ENCODE results near the gene MATCAP1. TPM values are rescaled to one million over a fixed set of nuclear protein-coding genes. Genes with fewer than 3 reads are reported as not detected.
A peak's percentile ranks its signal among the peaks of the same experiment; 100 is the strongest.

Gene MATCAP1
- total RNA-seq, 1 donor from 2014 or later: 29.0 TPM

DNA sequence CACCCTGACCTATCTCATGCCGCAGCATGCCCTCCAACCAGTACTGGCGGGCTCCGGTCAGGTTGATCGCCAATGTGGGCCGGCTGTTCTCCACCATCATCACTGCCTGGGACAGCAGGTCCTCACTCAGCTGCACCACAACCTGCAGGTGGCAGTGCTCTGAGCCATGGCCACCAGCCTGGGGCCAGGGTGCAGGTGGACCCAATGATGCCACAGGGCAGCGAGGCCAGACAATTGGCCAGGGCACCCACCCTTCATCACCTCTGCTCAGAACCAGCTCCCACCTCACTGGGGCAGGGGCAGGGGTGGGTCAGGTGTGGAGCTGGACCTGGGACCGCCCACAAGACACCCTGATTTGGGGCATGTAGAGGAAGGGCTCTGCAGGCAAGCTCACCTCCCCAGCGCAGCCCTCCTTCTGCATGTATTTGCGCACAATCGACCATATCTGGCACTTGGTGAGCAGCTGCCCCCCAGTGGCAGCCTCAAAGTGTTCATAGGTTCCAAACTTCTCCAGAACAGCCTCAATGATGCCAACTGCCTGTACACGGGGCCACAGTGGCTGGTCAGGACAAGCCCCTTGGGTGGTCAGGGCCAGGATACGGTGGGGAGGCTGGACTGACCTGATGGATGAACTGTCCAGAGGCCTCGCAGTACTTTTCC is 4.2 kb downstream of the MATCAP1 start:
- no peak for ATAC-seq
- TF ChIP-seq, protein P1, sequence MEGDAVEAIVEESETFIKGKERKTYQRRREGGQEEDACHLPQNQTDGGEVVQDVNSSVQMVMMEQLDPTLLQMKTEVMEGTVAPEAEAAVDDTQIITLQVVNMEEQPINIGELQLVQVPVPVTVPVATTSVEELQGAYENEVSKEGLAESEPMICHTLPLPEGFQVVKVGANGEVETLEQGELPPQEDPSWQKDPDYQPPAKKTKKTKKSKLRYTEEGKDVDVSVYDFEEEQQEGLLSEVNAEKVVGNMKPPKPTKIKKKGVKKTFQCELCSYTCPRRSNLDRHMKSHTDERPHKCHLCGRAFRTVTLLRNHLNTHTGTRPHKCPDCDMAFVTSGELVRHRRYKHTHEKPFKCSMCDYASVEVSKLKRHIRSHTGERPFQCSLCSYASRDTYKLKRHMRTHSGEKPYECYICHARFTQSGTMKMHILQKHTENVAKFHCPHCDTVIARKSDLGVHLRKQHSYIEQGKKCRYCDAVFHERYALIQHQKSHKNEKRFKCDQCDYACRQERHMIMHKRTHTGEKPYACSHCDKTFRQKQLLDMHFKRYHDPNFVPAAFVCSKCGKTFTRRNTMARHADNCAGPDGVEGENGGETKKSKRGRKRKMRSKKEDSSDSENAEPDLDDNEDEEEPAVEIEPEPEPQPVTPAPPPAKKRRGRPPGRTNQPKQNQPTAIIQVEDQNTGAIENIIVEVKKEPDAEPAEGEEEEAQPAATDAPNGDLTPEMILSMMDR (IDR thresholded peaks at IDR 0.05): no peak
- Histone ChIP-seq H3K36me3 (peaks cover 7% of the 10 kb centered on the region), H3K27ac (no peak overlapping the region), H3K4me3 (no peak overlapping the region), H3K27me3 (ENCODE audit: low read depth) (no peaks in the 10 kb centered on the region), H3K4me1 (peaks cover 65% of the 10 kb centered on the region), H3K9me3 (no peaks in the 10 kb centered on the region)
- intact Hi-C loops (cut with DNase I): no loop called here
- no peak for DNase-seq

DNA sequence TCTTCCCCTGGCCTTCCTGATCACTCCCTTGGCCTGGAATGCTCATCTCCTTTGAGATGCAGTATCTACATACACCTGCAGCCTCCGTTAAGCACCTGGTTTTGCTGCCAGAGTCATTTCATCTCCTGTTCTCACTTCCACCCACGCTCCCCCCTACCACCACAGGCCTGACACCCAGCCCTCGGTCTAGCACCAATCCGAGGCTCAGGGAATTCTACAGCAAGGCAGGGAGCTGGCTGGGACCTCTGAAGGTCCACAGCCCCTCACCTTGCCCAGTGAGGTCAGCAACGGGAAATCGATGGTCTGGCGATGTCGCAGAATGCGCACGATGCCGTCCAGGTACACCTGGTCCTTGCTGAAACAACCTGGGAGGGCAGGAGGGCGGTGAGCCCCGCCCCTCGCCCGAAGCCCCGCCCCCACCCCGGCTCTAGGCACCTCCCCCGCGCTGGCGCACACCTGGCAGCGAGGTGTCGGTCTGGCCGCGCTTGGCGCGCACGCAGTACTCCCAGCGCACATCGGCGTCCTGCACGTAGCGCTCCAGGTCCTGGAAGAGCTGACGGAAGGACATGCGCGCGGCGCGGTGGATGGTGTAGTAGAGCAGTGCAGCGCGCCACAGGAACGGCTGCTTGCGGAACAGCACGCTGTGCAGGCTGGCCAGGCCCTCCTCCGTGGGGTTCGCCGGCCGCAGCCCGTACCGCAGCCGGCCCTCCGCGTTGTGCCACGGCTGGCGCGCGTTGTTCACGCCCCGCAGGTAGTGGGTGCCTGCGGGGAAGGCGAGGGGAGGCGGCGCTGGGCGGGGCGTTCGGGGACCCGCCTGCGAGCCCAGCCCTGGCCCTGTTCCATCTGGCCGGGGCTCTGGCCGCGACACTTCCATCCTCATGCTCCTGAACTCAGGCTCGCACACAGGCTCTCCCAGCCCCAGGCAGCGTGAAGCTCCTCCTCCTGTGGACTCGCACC is 5.7 kb downstream of the MATCAP1 start:
- Histone ChIP-seq H3K36me3 (peaks cover 7% of the 10 kb centered on the region), H3K4me3 (peak overlapping the region; percentile 55), H3K27me3 (ENCODE audit: low read depth) (no peaks in the 10 kb centered on the region), H3K9me3 (no peaks in the 10 kb centered on the region), H3K4me1 (peaks cover 71% of the 10 kb centered on the region), H3K27ac (peak overlapping the region; percentile 60)
- peak; percentile 78 to 81 for ATAC-seq
- TF ChIP-seq, protein P1 (IDR thresholded peaks at IDR 0.05): peak; percentile 19
- intact Hi-C loops (cut with DNase I): no loop called here
- DNase-seq: peak; percentile 91

DNA sequence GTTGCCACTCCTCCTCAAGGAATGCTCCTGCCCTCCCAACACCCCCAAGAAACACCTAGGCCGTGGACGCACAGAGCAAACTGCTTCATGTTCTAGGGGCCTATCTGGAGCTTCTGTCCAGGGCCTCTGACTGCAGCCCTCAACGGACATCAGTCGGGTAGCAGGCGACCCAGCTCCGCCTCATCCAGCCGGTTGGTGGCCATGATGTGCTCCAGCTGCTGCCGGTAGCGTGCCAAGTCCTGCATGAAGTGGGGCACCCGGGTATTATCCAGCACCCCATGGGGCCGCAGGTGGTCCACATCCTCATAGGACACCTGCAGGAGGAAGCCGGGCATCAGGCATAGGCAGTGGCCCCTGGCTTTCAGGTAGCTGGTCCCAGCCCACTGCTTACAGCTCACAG is 7.1 kb downstream of the MATCAP1 start:
- DNase-seq: no peak
- intact Hi-C loops (cut with DNase I): no loop called here

DNA sequence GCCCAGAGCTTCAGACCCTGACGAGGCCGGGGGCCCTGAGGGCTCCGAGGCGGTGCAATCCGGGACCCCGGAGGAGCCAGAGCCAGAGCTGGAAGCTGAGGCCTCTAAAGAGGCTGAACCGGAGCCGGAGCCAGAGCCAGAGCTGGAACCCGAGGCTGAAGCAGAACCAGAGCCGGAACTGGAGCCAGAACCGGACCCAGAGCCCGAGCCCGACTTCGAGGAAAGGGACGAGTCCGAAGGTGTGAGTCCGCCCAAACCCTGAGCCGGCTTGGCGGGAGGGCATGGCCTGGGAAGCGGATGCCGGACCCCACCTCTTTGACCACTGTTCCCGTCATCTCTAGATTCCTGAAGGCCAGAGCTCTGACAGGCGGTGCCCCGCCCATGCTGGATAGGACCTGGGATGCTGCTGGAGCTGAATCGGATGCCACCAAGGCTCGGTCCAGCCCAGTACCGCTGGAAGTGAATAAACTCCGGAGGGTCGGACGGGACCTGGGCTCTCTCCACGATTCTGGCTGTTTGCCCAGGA is 9.0 kb downstream of the MATCAP1 start:
- Histone ChIP-seq H3K9me3 (no peaks in the 10 kb centered on the region), H3K4me1 (peaks cover 81% of the 10 kb centered on the region), H3K27me3 (ENCODE audit: low read depth) (no peaks in the 10 kb centered on the region), H3K36me3 (peaks cover 7% of the 10 kb centered on the region), H3K4me3 (peak overlapping the region; percentile 59), H3K27ac (peak overlapping the region; percentile 87)
- no peak for DNase-seq
- intact Hi-C loops (cut with DNase I): no loop called here
- TF ChIP-seq, protein P1 (IDR thresholded peaks at IDR 0.05): no peak
- ATAC-seq: no peak

More for the DNA sequence above, 7.1 kb downstream of the MATCAP1 start:
- H3K27me3 ChIP-seq (ENCODE audit: low read depth): no peaks in the 10 kb centered on the region
- peaks cover 7% of the 10 kb centered on the region for H3K36me3 ChIP-seq
- no peak for ATAC-seq
- H3K4me3 ChIP-seq: no peak overlapping the region
- peaks cover 66% of the 10 kb centered on the region for H3K4me1 ChIP-seq
- TF ChIP-seq, protein P1 (IDR thresholded peaks at IDR 0.05): no peak
- H3K27ac ChIP-seq: no peak overlapping the region
- H3K9me3 ChIP-seq: no peaks in the 10 kb centered on the region

GRCh38 chr16:67173808-67174705 is 9.7 kb downstream of the MATCAP1 start:
- TF ChIP-seq, protein P1 (IDR thresholded peaks at IDR 0.05): peak; percentile 44
- intact Hi-C loops (cut with DNase I): no loop called here
- H3K4me3 ChIP-seq: peak overlapping the region; percentile 59
- no peaks in the 10 kb centered on the region for H3K9me3 ChIP-seq
- peak overlapping the region; percentile 87 for H3K27ac ChIP-seq
- peak; percentile 93 for DNase-seq
- H3K36me3 ChIP-seq: peaks cover 7% of the 10 kb centered on the region
- peak; percentile 79 to 83 for ATAC-seq
- peaks cover 86% of the 10 kb centered on the region for H3K4me1 ChIP-seq
- no peaks in the 10 kb centered on the region for H3K27me3 ChIP-seq (ENCODE audit: low read depth)
